ENCODE measurements around the gene CAMTA1.

CAMTA1 gene

DNA sequence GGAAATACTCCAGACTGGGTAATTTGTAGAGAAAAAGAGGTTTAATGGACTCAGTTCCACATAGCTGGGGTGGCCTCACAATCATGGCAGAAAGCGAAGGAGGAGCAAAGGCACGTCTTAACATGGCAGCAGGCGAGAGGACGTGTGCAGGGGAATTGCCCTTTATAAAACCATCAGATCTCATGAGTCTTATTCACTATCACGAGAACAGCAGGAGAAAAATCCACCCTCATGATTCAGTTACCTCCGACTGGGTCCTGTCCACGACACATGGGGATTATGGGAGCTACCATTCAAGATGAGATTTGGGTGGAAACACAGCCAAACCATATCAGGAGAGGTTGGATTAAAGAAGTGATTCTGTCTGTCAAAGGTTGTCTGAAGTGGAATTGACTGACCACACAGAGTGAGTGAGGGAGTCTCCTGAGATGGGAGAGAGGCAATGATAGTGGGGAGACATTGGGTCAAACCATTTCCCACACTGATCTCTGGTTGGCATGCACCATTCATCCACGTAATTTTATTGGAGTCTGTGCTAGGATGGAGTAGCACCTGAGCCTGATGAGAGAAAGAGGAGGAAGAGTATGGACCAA, 927.6 kb downstream of the CAMTA1 start:
- no peaks in the 10 kb centered on the region for H3K4me1 ChIP-seq (ENCODE audit: low read length)
- H3K79me2 ChIP-seq (ENCODE audit: low read length), result no peaks in the 10 kb centered on the region
- no peak overlapping the region for H3K9ac ChIP-seq (ENCODE audit: low read length)
- H3K9me2 ChIP-seq (replicated peaks; ENCODE audit: insufficient read depth, low read length), result no peaks in the 10 kb centered on the region
- H2AFZ ChIP-seq (ENCODE audit: low read length), result no peak overlapping the region
- no peaks in the 10 kb centered on the region for H3K9me3 ChIP-seq (replicated peaks; ENCODE audit: insufficient read depth, low read length)
- TF ChIP-seq EZH2 (optimal IDR thresholded peaks at IDR 0.05; ENCODE audit: low read depth, low read length) (no peak), EZH2phosphoT487 (IDR thresholded peaks at IDR 0.05; ENCODE audit: low read length) (no peak)
- TF ChIP-seq, protein P1, sequence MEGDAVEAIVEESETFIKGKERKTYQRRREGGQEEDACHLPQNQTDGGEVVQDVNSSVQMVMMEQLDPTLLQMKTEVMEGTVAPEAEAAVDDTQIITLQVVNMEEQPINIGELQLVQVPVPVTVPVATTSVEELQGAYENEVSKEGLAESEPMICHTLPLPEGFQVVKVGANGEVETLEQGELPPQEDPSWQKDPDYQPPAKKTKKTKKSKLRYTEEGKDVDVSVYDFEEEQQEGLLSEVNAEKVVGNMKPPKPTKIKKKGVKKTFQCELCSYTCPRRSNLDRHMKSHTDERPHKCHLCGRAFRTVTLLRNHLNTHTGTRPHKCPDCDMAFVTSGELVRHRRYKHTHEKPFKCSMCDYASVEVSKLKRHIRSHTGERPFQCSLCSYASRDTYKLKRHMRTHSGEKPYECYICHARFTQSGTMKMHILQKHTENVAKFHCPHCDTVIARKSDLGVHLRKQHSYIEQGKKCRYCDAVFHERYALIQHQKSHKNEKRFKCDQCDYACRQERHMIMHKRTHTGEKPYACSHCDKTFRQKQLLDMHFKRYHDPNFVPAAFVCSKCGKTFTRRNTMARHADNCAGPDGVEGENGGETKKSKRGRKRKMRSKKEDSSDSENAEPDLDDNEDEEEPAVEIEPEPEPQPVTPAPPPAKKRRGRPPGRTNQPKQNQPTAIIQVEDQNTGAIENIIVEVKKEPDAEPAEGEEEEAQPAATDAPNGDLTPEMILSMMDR (IDR thresholded peaks at IDR 0.05; ENCODE audit: low read length), result no peak
- no peak overlapping the region for H3K27ac ChIP-seq (ENCODE audit: low read length)
- H3F3A ChIP-seq (ENCODE audit: insufficient read depth, low read length), result no peaks in the 10 kb centered on the region
- no peak overlapping the region for H3K4me2 ChIP-seq (ENCODE audit: low read depth, low read length)
- no peak for DNase-seq
- H3K4me3 ChIP-seq (ENCODE audit: low read length), result no peak overlapping the region
- peaks cover 100% of the 10 kb centered on the region for H3K27me3 ChIP-seq (replicated peaks; ENCODE audit: insufficient read depth, low read length)
- no peaks in the 10 kb centered on the region for H3K36me3 ChIP-seq (replicated peaks; ENCODE audit: insufficient read depth, low read length)
- no peaks in the 10 kb centered on the region for H4K20me1 ChIP-seq (ENCODE audit: insufficient read depth, low read length)

DNA sequence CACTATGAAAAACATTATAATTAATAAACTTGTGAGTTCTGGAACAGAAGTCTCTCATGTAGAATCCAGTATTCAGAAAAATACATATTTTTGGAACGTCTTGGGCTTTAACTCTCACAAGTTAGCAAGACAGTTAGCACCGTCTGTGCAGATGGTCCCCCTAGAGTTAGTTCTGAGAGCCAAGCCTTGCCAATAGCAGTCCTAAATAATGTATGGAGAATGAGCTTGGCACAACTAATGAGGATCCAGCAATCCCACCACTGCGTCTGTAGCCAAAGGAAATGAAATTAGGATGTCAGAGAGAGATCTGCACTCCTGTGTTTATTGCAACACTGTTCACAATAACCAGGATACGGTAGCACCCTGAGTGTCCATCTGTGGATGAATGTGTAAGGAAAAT, 931.3 kb downstream of the CAMTA1 start:
- Histone ChIP-seq H2AFZ (ENCODE audit: low read length) (no peak overlapping the region), H3K79me2 (ENCODE audit: low read length) (no peaks in the 10 kb centered on the region), H3K9me3 (replicated peaks; ENCODE audit: insufficient read depth, low read length) (no peaks in the 10 kb centered on the region), H3K27ac (ENCODE audit: low read length) (no peak overlapping the region), H3K4me2 (ENCODE audit: low read depth, low read length) (no peak overlapping the region), H4K20me1 (ENCODE audit: insufficient read depth, low read length) (no peaks in the 10 kb centered on the region), H3K36me3 (replicated peaks; ENCODE audit: insufficient read depth, low read length) (no peaks in the 10 kb centered on the region), H3K4me3 (ENCODE audit: low read length) (no peak overlapping the region), H3K4me1 (ENCODE audit: low read length) (no peaks in the 10 kb centered on the region), H3K9ac (ENCODE audit: low read length) (no peak overlapping the region), H3K27me3 (replicated peaks; ENCODE audit: insufficient read depth, low read length) (peaks cover 100% of the 10 kb centered on the region), H3F3A (ENCODE audit: insufficient read depth, low read length) (no peaks in the 10 kb centered on the region), H3K9me2 (replicated peaks; ENCODE audit: insufficient read depth, low read length) (no peaks in the 10 kb centered on the region)
- TF ChIP-seq, protein P1 (IDR thresholded peaks at IDR 0.05; ENCODE audit: low read length), result no peak
- no peak for TF ChIP-seq EZH2 (optimal IDR thresholded peaks at IDR 0.05; ENCODE audit: low read depth, low read length)
- TF ChIP-seq EZH2phosphoT487 (IDR thresholded peaks at IDR 0.05; ENCODE audit: low read length), result no peak
- DNase-seq, result no peak

DNA sequence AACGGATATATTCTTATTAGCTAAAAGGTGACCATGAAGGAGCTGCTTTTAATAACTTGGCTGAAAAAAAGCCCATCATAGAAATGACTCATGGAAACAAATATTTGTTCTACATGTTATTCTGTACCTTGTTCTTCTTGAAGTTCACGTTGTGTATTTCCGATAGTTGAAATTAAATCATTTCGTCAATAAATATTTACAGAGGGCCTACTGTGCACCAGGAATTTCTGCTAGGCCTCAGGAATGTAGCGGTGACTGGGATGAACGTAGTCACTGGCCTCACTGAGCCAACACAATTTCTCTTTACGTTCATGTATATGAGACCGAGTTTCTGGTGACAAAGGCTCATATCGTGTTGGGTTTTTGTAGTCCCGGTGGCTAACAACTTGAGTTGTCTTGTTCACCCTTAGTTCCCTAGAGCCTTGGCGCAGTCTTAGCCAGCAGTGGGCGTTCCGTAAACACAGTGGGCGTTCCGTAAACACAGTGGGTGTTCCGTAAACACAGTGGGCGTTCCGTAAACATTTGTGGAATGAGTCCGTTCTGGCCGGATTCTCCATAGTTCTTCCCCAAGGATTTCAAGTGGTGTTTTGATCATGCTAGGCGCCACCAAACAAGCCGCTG, 932.6 kb downstream of the CAMTA1 start:
- H3K79me2 ChIP-seq (ENCODE audit: low read length), result no peaks in the 10 kb centered on the region
- H3K27me3 ChIP-seq (replicated peaks; ENCODE audit: insufficient read depth, low read length), result peaks cover 100% of the 10 kb centered on the region
- no peaks in the 10 kb centered on the region for H3F3A ChIP-seq (ENCODE audit: insufficient read depth, low read length)
- no peak for DNase-seq
- TF ChIP-seq EZH2phosphoT487 (IDR thresholded peaks at IDR 0.05; ENCODE audit: low read length), result no peak
- TF ChIP-seq, protein P1 (IDR thresholded peaks at IDR 0.05; ENCODE audit: low read length), result no peak
- no peak for TF ChIP-seq EZH2 (optimal IDR thresholded peaks at IDR 0.05; ENCODE audit: low read depth, low read length)
- H3K4me1 ChIP-seq (ENCODE audit: low read length), result no peaks in the 10 kb centered on the region
- H3K9me3 ChIP-seq (replicated peaks; ENCODE audit: insufficient read depth, low read length), result no peaks in the 10 kb centered on the region
- H3K27ac ChIP-seq (ENCODE audit: low read length), result no peak overlapping the region
- H4K20me1 ChIP-seq (ENCODE audit: insufficient read depth, low read length), result no peaks in the 10 kb centered on the region
- no peak overlapping the region for H3K4me2 ChIP-seq (ENCODE audit: low read depth, low read length)
- no peaks in the 10 kb centered on the region for H3K36me3 ChIP-seq (replicated peaks; ENCODE audit: insufficient read depth, low read length)
- H3K9ac ChIP-seq (ENCODE audit: low read length), result no peak overlapping the region
- no peak overlapping the region for H2AFZ ChIP-seq (ENCODE audit: low read length)
- H3K4me3 ChIP-seq (ENCODE audit: low read length), result no peak overlapping the region
- no peaks in the 10 kb centered on the region for H3K9me2 ChIP-seq (replicated peaks; ENCODE audit: insufficient read depth, low read length)
